ENCODE data around the gene GJA8.

DNA sequence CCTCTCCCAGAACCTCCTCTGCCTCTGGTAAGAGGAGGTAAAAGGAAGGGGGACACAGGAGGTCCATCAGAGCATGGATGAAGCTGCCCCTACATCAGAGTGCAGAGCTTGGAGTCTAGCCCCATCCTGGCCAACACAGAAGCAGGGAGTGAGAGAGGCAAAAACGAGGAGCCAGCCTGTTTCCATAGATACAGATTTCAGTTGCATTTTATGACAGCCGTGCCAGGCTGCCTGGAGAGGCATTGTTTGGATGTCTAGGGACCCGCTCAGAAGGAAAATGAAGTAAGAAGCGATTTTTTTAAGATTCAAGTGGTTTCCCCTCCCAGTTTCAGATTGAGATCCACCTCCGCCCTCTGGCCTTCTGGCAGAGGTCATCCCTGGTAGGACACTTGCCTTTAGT is 11.5 kb upstream of the GJA8 start:
- TF ChIP-seq POLR2AphosphoS5 (IDR thresholded peaks at IDR 0.05; ENCODE audit: low read depth, low read length) (no peak), TAF1 (IDR thresholded peaks at IDR 0.05; ENCODE audit: borderline replicate concordance, insufficient read depth, low read length) (no peak), SIN3A (IDR thresholded peaks at IDR 0.05; ENCODE audit: borderline replicate concordance, insufficient read depth, low read length) (no peak)

All from PFSK-1 (cell line).